Colon (tissue), 2 donors: ENCODE data around the gene ZEB2.

Experiments
- FAIRE-seq: peaks from 2 replicates; lab custom pipeline; 2012; peaks lifted over from hg19 to GRCh38; lab: Jason Lieb, UNC
- donor health status: control.
- donor health status: control.

Gene ZEB2

DNA sequence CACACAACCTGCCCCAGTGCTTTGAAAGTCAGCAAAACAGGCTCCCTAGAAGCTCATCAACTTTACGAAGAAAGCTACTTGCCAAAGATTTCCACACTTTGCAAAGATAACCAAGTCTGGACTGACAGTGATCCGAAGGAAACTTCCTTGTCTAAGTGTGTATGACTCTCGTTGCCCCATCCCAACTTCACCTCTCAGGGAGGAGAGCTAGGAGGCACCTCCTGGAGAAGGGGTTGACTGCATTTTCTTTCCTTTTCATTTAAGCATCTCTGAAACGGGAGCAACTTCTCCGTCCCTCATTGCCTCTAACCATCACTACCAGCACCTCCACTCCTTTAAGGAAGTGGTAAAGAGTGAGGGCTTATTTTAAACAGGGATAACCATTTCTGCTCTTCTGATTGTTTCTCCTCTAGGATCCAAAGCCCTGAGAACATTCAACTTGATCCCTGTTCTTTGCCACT lies 7.0 kb downstream of the ZEB2 start:
- FAIRE-seq, result no peak

DNA sequence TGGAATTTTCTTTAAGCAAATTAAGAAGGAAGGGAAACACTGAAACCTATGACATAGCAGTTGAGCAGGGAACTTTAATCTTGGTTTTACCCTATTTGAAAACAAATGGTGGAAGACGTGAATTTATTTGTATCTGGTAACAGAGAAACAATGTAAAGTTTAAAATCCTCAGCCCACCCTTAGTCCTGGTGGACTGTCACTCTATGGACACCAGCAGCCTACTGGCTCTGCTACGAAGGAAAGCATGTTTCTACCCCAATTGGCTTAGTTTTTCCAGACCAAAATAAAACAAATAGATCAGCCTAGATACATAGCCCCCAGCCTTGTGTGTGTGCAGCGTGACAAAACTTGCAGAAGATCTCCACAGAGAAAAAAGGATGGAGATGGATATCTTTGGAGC lies 7.4 kb downstream of the ZEB2 start:
- no peak for FAIRE-seq

DNA sequence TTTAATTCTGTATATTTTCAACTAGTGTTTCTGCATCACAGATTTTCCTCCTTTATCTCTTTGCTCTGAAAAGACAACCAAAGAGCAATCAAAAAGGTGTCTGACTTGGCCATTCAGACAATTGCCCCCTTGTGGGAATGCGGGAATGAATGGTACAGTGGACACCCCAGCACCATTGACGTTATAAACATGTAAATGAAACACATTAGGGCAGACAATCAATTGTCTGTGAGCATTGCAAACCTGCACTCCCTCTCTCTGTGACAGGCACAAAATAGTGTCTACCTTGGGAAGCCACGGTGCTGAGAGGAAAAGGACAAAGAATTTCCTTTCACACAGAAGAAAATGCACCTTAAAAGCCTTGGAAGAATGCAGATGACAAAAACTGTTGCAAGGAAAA lies 8.0 kb downstream of the ZEB2 start:
- no peak for FAIRE-seq

DNA sequence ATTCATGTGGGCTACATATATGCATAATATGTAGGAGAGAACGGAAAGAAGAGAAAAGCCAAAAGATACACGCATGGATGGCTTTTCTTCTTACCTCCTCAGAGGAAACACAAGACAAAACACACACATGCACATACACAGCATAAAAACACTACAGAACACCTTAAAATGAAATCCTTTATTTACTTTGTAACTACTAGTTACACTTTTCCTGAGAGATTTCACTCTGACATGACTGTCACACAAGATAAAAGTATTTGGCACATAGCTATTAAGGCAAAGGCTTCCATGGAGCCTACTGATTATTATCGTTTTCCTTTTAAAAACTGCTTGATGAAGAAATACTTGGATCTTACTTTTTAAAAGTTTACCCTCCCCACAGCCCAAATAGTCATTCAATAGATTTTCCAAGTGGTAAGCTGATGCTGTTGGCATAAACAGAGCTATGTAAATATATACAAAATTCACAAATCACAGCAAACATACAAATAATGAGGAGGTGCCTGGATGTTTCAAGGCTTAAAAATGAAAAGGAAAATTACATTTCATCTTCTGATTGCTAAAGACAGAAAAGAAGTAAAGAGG lies 8.6 kb downstream of the ZEB2 start:
- FAIRE-seq, result no peak

DNA sequence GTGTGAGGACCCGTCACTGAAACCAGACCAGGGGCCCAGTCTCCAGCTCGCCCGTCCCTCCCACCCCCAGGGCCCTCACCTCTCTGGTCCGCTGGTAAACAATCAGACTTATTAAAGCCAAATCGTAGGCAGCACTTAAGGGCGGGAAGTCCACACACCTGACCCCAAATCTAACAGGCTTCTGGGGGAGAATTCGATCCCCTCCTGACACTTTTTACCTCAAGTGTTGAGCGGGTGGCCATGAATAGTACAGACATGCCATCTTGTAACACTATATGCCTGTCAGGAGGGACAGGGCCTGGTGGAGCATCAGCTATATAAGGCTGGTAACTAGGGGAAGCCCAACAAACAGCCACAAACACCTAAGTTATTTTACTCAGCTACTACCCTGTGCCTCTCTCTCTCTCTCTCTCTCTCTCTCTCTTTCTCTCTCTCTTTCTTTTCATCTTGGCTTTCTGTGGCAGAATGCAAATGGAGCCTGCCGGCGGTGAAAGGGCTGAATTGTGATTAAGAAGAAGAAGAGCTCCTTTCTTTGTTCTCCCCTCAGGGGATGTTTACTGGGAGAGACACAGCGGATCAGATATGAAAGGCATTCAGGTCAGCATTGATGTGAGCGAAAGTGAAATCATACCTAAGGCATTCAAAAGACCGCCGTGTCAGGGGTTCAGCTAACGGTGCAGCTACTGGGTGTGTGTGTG lies 9.5 kb downstream of the ZEB2 start:
- FAIRE-seq, result no peak

DNA sequence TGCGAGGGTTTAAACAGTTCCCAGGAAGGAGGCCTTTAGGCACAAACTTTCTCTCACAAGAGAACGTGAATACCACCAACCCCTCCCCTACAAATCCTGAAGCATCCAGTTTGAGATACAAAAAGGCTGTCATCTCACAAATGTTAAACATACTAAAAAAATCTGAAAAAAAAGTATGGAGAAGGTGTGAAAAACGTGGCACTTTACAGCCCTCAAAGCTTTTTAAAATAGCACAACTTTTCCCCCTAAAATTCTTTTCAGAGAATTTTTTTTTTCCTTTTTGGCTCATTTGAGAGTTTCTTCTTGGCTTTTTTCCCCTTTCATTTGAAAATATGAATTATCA lies 10.1 kb downstream of the ZEB2 start:
- FAIRE-seq, result no peak

DNA sequence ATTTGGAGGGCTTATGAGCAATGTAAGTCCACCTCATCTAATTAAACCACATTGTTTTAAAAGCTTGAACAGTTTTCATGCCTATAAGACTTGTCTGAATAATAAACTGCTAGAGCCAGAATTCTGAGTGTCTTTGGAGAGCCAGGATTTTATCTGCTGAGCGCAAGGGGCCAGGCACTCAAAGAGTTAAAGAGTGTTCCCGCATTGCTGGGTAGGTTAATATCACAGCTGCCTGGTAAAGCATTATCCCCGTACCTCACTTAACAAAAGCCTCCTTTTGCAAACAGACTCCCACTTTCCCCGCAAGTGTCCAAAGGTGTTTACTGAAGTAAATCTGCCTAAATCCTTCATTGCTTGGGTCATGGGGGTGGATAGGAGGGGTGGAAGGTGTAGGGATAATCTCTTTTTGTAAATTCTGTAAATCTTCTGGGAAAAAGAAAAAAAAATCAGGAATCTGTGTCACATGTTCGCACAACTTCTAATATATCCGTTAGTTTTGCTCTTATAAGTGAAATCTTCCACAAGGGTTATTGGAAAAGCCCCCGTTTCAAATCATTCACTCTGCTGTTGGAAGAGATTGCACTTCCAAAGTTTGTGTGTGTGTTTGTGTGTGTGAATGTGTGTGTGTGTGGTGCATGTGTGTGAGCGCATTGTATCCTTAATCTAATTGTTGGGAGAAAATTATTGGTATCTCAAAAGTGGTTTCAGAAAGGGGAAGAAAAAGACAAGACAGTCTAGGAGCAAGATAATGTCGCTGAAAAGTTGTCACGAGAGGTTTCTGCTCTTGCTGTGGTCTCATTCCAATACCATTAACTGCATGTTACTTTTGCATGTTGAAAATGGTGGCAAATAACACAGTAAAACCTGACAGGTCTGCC lies 10.7 kb downstream of the ZEB2 start:
- no peak for FAIRE-seq

DNA sequence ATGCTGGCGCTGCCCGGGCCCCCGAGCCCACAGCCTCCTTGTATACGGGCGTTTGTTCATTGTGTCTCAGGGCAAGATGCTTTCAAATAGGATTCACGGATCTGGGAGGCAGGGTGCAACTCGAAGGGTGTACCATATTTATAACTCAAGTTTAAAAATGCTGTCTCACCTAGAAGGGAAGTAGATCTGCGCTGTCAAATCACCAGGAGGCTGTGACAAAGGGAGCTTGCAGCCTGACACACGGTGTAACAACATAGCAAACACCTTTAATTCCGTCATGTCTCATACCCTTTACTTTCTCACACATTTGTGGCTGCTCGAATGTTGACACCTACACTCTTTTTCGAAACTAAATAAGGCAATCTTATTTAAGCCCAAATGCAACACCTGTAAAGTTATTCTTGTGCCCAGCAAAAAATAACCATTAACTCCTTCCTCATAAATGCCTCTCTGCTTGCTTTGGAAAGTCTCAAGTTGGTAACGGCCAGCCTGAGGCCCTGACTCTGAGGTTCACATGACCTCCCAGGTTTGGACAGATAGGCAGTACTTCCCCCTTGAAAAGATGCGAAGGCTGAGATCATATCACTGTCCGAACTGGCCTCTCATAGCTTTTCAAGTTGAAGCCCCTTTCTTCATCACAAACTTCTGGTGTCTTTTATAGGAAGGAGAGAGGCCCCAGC lies 11.6 kb downstream of the ZEB2 start:
- no peak for FAIRE-seq

DNA sequence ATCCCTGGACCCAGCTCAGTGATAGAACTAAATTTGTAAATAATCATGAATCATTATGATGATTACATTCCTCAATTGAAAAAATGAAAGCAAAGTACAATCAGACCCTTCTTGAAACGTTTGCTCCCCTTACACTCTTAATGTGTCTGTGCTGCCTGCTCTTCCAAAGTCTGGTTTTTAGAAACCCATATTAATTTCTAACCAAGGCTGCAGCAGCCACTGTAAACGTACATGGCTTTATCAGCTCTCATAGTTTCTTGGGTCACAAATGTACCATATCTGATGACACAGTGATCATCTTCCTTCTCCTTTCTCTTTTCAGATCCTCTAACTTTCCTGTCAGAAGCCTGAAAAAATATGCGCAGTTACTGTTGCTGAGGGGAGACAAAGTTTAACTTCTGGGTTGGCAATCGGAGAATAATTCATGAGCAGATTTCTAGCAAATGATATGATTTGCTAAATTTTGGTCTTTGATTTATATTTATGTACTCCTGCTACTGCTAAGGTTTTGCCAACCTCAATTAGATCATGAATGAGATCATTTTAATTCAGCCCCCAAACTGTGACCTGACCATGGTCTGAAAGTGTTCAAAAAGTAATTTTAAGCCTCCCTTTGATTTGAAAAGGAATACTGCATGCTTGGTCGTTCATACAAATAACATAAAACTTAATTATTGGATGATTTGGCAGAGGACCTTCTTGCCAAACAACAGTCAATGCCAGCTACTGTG lies 12.3 kb downstream of the ZEB2 start:
- FAIRE-seq, result no peak

DNA sequence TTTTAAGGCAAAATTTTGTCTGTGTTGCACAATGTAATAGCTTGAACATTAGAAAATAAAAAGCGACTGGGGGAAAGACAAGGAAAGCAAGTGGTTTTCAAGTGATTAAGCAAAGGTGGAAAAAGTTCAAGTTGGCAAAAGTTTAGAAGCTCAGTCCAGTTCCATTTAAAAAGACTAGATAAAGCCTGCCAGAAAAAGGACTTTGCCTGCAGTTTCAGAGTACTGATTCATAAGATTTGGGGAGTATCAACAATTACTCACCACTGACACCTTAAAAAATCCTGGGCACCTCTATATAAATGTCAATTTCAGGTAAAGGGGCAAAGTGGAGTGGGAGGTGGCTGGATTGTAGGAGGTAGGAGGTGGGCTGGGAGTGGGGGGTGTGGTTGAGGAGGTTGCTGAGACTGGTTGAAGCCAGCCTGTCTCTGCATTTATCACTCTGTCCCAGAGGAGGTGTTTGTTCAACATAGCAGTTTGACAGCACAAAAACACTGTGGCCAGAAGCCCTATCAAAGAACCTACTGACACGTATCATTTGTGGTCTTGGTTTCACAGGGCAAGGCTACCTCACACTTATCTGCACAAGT lies 14.6 kb downstream of the ZEB2 start:
- no peak for FAIRE-seq

DNA sequence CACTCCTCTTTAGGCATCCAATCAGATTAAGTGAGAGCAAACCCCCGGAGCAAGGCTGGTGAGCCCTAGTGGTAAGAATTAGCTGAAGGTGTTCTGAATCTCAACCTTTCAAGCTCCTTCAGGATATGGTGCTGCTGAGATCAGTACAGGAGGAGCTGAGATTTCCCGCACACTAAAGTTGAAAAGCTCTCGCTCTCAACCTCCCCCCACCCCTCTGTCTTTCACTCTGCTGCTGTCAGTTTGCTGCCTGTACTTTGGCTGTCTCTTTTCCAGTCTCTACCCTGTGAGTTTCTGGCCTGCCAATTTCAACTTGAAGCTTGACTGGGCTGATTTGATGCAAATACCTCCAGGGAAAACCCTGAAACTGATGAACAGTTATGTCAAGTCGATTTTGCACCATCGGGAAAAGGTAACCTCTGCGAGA lies 15.7 kb downstream of the ZEB2 start:
- FAIRE-seq, result no peak

DNA sequence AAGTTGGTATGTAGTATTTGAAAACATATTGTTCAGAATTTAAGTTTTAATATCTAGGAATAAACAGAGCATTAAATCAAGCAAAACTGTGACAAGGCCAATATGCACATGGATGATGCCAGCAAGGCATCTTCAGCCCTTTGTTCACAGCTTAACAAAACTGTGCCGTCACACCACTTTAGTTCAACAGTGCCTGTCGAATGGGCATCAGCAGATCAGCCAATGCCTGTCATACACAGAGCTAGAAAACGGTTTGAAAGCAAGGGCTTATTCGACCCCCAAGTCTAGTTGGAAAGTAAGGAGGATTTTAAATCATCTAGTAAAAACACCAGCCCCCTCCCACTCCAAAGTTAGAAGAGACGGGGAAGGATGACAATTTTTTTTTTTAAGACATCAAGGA lies 16.7 kb downstream of the ZEB2 start:
- no peak for FAIRE-seq

DNA sequence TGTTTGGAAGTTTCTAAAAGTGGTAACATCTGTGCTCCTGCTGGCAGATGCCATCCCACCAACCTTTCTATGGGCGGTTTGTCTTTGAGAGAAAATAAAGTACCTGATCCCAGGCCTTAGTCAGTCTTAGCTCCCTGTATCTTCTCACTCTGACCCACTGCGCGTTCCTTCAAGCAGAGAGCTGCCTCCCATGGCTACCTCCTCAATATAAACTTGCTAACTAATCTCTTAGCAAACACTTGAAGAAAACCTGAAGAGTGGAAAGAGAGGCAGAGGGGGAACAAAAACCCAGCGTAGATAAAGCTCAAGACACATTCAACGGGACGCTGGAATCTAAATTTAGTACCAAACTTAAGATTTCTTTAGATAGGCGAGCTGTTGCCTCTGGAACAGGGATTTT lies 17.6 kb downstream of the ZEB2 start:
- no peak for FAIRE-seq

DNA sequence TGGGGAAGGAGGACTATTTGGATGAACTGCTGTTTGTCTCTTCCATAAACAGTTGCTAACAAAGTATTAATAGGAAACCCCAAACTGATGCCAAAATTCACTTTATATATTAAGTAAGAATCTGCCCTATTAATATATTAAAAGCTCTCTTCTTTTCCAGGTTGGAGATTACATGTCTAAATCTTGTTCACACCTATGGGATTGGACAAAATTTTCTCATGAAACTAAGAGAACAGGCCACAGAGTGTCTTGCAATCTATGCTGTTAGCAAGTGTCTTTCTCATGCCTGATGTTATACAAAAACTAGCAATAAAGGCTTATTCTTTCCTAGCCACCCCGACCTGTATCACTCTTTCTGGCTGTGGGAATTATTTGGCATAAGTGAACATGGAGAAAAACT lies 18.3 kb downstream of the ZEB2 start:
- FAIRE-seq, result no peak

DNA sequence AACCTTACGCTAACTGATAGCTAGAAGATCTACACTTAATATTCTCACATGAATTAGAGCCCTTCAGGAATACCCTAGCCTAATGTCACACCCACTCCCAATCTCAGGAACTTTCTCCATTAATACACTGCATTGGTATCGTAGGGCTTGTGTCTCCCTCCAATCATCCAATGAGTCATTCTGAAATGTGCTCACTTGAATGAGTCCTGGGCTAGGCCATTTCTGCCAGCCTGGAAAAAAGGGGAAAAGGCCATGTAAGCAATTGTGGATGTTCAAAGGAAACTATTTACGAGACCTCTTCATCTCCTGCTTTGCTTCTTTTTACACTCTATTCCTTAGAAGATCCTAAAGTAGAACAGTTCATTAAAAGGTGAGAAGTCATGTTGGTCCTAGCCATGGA lies 18.8 kb downstream of the ZEB2 start:
- no peak for FAIRE-seq

DNA sequence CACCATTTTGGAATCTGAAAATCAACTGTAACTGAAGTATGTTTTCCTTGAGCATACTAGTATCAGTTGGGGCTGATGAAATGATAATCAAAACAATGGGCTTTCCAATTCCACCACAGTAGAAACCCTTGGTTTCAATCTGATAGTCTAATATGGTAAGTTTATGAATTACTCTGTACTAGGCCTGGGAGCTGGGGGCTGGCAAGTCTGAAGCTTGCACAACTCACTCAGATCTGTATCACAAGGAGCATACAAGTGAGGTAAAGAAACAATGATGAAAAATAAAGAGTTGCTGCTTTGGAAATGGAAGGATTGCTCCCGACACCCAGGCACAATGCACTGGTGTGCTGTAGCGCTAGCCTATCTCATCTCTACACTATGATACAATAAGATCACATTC lies 19.4 kb downstream of the ZEB2 start:
- FAIRE-seq, result no peak

DNA sequence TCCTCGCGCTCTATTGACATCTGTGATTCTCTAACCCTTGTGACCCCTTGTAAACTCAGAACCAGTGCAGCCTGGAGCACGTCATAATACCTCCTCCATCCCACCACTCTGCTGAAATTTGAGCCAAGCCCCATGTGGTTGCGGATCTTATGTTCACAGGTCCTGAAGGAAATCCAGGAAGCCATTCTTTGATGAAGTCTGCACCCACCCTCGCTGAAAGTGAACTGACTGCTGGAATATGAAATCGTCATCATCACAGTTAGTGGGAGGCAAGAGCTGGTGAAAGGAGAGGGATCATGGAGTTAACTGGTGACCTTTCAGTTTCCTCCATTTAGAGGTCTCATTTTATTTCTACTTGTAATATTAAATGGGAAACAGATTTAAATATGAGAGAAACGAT lies 21.6 kb downstream of the ZEB2 start:
- no peak for FAIRE-seq

DNA sequence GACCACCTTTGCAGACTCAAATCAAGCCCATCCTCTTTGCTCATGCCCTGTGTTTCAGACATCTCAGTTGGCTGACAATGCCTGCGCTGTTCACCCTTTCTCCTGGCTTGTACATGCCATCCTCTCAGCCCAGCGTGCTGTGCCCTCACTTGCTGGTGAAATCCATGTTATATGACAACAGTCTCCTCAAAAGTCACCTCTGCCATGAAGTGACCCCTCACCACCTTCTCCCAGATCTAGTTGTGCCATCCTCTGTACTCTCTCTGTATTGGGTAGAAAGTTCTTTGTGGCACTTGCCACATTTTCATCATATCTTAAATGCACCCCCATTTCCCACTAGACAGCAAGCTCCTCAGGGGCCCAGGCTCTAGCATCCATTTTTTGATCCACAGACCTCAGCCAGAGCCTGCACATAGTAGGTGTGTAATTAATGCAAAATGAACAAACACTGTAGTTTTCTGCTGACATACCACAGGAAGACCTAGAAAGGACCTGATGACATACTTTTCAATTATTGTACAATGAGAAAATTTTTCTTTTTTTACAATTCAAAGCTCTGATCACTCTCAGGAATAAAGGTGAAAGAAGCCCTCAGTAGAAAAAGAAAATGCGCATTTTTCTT lies 22.8 kb downstream of the ZEB2 start:
- no peak for FAIRE-seq

DNA sequence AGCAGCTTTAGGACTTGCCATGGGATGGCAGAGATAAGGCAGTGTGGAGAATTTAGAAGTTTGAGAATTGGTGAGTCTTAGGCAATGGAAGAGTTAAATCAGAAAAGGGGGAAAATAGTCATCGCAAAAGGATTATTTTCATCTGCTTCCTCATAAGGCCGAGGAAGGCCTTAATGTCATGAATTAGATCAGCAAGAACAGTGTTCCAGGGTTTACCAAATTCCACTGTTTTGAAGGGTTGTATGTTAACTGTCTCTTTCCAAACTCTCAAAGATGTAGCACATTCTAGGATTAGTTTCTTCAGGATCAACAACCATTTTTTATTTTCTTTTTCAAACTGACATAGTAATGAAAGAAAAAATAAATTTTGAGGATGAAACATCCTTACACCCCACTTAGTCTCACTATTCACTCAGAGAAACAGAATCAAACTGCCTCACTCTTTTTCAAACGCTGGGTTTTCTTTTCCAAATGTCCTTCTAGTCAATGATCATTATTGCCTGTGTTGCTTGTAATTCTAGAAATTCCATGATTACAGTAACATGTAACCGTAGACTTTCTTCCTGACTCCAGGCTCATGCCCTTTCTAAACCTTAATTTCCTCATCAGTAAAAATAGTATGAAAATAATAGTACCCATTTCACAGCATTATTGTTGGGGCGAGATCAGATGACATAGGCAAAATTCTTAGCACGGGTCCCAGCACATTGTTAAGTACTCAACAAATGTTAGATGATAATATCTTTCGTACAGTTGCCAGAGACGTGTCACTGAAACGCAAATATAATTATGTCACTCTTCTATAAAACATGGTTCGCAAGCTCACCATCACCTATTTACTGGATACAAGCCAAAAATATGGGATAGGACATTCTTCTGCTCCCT lies 23.6 kb downstream of the ZEB2 start:
- no peak for FAIRE-seq
